ENCODE results near the gene CLINT1.
A peak's percentile ranks its signal among the peaks of the same experiment; 100 is the strongest.
"Not testable (repeated sequence)": the region's sequence is repeated elsewhere in the genome, so short reads cannot be mapped to it uniquely, and the experiment has no call there.

The CLINT1 gene

DNA sequence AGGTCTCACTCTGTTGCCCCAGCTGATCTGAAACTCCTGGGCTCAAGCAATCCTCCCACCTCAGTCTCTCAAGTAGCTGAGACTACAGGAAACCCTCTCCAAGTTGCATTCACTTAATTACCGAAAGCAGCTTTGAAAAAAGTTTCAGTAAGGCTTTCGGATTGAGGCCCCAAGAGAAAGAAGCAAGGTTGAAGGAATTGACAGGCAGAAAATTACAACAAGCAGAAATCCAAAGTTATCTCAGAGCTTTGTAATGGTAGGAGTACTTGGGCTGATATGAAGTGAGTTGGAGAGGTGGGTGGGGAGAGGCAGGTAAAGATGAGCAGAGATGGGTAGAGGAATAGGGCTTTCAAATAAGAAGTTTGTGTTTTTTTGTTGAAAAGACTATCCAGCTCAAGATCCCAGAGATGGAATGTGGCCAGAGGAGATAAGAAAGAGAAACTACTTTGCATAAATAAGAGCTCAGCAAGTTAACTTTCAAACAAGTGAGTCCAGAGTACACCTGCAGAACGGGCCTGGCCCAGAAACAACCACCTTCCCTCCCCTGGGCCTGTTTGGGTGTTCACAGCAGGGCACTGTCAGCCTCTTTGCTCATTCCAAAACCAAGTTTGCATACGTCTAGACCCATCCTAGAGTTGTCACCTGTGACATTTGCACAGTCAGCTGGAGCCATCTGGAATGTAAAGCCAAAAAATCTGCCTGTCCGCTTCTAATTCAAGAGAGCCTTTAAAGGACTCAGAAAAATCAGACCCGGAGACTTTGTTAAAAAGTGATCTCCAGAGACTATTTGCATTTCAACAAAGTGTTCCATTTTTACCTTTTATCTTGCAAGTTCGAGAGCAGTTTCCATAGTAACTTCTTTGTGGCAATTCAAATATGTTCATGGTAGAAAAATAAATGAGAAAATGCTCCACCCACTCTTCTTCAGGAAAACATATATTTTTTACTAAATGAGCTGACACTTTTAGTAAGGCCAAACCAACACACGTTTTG, 2.2 kb upstream of the CLINT1 start:
- DNase-seq, result peak; percentile 85

DNA sequence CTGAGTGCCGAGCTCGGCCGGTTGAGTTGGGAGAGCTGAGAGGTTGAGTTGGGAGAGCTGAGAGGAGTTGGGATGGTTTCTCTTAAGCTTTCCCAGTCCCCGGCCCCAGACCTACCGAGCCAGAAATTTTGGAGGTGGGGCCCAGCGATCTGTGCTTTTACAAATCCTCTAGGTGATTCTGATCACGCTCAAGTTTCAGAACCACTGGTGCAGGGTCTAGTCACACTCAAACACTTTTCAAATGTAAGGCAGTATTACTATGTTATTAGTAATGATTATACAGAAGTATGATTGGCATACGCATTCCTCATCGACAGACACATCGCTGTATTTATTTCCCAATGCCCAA, 256 bp upstream of the CLINT1 start:
- DNase-seq, result no peak

DNA sequence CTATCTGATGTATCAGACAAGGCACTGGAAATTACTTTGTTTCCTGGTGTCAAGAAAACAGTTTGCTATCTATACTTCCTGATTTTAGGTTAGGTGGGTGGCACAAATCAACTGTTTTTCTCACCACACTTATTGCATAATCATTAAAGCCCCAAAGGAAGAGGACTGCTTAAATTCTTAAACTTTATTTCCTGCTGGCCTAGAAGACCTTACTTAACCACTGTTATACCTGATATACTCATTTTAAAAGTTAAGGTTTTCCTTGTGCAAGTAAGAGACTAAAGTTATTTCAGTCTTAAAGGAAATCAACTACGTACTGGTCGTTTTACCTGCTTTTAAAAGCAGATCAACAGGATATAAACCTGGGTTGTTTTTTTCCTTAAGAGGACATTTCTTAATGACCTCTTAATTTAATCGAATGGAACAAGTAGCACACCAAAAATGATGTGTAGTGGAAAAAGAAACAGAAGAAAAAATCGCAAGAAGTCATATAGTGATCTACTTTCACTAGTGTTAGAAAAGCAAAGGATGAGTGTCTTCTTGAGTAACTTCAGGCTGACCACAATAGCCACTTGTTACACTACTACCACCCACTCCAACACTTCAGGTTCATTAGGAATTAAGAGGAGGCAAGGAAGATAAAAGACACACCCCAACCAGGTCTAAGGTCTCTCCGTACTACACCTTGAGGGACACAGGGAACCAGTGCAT, 974 bp downstream of the CLINT1 start:
- DNase-seq, result peak; percentile 70

DNA sequence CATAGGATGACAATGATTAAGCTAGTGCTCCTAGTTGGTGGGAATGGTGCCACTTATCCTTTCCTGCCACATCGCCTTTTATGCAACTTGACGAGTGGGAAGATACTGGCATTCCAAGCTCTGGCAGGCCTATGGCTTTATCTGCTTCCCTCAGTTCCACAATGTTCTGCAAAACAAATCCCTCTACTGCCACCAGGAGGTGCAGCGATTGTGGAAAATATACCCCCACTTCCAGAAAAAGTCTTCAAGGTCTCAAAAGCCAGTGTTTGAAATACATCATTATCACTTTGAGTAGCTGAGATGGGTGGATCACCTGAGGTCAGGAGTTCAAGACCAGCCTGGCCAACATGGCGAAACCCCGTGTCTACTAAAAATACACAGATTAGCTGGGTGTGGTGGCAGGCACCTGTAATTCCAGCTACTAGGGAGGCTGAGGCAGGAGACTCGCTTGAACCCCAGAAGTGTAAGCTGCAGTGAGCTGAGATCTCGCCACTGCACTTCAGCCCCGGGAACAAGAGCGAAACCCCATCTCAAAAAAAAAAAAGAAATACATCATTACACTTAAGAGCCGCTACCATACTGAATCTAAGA, 3.4 kb downstream of the CLINT1 start:
- peak; percentile 26 for DNase-seq

DNA sequence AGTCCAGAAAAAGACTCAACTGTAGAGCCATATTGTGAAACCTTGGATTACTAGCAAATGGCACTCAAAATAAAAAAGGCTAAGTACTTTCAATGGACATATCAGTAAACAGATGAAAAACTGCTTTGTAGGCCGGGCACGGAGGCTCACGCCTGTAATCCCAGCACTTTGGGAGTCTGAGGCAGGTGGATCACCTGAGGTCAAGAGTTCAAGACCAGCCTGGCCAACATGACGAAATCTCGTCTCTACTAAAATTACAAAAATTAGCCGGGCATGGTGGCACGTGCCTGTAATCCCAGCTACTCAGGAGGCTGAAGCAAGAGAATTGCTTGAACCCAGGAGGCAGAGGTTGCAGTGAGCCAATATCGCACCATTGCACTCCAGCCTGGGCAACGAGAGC, 5.6 kb downstream of the CLINT1 start:
- not testable (repeated sequence) for DNase-seq

DNA sequence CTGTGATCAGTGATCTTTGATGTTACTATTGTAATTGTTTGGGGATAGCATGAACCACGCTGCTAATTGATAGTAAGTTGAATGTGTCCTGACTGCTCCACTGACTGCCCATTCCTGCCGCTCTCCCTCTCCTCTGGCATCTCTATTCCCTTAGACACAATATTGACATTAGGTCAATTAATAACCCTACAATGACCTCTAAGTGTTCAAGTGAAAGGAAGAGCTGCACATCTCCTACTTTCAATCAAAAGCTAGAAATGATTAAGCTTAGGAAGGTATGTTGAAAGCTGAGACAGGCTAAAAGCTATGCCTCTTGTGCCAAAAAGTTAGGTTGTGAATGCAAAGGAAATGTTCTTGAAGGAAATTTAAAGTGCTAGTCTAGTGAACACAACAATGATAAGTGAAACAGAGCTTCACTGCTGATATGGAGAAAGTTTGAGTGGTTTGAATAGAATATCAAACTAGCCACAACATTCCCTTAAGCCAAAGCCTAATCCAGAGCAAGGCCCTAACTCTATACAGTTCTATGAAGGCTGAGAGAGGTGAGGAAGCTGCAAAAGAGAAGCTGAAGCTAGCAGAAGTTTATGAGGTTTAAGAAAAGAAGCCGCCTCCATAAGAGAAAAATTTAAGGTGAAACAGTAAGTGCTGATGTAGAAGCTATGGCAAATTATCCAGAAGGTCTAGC, 12.9 kb downstream of the CLINT1 start:
- DNase-seq, result no peak

DNA sequence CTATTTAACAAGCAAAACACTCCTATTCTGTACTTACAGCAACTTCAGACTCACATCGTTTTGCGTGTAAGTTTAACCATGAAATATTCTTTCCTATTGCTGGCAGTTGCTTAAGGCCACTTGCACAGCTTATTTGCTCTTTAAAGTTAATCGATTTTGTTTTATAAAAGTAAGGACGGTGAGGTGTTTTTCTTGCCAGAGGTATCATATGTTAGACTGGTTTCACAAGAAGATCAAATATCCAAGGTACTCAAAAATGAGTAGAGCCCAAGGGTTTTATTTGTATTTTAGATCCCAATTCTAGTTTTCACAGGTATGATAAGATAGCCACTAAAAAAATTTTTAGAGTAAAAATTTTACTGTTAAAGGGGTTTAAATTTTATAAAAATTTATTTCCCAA, 16.2 kb downstream of the CLINT1 start:
- no peak for DNase-seq

DNA sequence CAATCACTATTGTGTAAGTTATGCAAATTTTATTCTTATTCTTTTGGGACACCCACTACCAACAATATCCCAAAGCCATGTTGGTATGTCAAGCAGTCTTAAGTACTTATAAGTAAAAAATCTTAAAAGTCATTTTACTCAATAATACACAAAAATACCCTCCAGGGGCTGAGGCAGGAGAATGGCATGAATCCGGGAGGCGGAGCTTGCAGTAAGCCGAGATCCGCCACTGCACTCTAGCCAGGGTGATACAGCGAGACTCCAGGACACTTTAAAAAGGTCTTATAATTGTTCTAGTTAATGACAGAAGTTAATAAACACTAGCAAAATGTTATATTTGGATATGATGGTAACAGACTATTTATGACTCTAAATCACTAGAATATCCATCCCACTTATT, 16.8 kb downstream of the CLINT1 start:
- no peak for DNase-seq

DNA sequence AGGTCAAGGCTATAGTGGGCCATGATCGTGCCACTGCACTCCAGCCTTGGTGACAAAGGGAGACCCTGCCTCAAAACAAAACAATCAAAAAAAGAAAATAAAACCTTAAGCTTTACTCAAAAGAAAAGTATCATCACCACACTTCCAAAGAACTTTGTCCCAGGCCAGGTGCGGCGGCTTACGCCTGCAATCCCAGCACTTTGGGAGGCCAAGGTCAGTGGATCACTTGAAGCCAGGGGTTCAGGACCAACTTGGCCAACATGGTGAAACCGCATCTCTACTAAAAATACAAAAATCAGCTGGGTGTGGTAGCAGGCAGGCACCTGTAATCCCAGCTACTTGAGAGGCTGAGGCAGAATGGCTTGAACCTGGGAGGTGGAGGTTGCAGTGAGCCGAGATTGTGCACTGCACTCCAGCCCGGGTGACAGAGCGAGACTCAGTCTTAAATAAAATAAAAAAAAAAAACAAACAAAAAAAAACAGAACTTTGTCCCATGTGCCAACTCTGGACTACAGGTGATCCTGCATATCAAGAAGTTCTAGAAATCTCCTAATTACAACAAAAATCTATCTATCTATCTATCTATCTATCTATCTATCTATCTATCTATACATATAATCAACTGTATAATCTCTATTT, 19.7 kb downstream of the CLINT1 start:
- DNase-seq, result no peak

DNA sequence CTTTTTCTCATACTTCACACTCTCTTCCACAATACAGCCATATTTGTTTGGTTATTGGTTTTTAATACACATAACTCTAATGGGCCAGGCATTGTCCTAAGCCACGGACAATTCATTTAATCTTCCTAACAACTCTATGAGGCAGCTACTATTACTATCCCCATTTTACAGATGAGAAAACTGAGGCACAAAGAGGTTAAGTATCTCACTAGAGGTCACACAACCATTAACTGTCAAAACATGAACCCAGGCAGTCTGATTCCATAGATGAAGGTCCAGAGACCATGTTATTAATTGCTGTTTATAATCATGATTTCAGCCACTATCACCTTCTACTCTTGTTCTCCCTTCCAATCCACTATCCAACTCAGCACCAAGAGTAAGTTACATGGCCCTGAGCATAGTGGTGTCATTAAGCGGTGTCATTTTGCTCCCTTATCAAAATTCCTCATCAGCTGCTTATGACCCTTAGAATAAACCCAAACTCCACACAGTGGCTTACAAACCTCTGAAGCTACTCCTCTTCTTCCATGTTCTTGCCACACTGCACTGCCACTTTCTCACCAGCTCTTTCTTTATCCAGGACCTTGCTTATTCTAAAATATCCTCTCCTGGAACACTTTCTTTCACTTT, 22.7 kb downstream of the CLINT1 start:
- no peak for DNase-seq

DNA sequence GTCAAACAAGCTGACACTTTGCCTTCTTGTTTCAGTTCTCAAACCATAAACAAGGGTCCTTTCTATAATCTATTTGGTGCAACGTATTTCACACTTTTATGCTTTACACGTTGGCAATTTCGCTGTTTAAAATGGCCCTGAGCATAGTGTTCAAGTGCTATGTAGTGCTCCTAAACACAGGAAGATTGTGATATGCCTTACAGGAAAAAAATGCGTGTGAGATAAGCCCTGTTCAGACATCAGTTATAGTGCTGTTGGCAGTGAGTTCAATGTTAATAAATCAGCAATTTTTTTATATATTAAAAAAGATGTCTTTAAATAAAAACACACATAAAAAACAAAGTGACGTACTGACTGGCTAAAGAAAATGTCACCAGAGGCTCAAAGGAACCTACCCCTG, 23.9 kb downstream of the CLINT1 start:
- no peak for DNase-seq

DNA sequence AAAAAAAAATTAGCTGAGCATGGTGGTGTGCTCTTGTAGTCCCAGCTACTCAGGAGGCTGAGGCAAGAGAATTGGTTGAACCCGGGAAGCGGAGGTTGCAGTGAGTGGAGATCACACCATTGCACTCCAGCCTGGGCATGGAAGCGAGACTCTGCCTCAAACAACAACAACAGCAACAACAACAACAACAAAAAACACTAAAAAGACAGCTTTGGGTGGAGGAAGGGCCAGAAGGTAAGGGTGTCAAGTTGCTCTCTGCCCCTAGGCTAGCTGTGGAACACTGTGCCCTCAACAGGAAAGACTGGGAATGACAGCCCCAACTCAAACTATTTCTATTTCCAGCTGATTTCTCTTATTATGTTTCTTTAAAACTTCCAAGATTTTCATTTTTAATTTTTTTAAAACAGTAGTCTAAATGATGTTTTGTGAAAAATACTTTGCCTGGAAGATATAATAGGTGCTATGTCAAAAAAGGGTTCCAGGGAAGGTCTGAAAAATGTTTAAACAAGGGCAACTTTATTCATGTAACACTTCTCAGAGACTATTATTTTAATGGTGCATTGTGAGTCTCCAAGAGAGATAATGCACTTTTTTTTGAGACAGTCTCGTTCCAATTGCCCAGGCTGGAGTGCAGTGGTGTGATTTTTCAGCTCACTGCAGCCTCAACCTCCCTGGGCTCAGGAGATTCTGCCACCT, 29.9 kb downstream of the CLINT1 start:
- no peak for DNase-seq

DNA sequence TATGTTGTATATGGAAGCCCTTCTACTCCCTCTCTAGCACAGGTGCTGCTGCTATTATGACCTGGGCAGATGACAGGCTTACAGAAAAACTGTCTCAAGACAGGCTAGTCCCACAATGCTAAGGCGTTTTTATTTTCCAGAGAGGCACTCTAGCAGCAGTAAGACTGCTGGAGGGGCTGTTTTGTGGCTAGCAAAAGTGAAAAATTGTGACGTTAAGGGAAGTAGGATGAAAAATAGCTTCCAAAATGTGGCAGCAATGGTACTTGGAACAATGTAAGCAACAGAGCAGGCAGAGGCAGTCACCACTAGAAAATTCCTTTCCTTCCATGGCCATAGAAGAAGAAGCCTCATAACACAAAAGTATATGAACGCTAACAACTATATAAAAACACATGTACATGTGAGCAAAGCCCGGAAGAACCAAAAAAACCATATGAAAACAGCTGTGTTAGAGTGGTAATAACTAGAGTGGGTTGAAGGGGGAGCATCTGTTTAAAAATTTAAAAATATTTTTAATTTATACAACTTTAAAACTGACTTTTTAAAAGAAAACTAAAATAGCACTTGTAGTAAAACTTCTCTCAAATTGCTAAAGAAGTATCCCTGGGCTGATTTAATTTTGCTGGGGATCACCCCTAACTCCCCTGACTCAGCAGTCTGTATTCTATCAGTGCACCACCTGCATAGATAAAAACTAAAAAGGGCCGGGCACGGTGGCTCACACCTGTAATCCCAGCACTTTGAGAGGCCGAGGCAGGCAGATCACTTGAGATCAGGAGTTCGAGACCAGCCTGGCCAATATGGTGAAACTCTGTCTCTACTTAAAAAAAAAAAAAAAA, 30.6 kb downstream of the CLINT1 start:
- DNase-seq, result no peak

DNA sequence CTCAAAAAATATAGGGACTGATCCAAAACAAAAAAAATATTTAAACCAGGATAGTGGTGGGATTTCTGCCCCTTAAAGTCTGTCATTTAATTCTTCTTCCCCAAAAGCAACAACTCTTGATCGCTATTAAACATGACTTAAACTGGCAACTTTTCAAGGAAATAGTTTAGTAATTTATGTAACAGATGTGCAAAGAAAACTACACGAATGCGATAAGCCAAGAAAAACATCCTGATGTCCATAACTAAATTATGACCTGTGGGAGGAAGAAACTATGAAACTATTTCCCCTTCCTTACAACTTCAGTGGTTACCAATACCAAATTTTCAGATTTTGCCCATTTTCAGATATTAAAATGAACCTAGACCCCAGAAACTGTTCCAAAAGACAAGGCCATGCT, 31.5 kb downstream of the CLINT1 start:
- no peak for DNase-seq

DNA sequence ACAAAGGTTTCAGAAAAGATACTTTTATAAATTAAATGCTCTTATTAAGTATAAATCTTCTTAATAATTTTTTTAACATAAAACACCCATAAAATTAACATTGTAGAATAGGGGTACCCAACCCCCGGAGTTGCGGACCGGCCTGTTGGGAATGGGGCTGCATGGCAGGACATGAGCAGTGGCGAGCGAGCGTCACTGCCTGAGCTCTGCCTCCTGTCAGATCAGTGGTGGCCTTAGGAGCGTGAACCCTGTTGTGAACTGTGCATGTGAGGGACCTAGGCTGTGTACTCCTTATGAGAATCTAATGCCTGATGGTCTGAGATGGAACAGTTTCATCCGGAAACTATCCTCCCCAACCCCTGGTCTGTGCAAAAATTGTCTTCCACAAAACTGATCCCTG, 35.3 kb downstream of the CLINT1 start:
- DNase-seq, result no peak

DNA sequence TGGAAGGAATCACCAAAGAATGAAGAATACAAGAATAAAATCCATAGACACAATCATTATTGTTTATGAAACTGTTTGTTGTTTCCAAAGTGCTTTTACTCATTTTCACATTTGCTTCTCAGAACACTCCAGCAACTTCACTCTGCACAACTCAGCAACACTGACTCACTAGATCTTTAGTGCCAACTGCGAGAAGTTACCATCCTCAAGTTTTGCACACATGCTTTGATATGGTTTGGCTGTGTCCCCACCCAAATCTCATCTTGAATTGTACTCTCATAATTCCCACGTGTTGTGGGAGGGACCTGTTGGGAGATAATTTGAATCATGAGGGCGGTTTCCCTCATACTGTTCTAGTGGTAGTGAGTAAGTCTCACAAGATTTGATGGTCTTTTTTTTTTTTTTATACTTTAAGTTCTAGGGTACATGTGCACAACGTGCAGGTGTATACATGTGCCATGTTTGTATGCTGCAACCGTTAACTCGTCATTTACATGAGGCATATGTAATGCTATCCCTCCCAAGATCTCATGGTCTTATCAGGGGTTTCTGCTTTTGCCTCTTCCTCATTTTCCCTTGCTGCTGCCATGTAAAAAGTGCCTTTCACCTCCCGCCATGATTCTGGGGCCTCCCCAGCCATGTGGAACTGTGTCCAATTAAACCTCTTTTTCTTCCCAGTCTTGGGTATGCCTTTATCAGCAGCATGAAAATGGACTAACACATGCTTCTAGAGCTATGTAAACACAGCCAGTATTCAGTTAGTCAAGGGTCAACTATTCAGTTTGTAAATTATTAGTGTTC, 36.9 kb downstream of the CLINT1 start:
- DNase-seq, result peak; percentile 12

DNA sequence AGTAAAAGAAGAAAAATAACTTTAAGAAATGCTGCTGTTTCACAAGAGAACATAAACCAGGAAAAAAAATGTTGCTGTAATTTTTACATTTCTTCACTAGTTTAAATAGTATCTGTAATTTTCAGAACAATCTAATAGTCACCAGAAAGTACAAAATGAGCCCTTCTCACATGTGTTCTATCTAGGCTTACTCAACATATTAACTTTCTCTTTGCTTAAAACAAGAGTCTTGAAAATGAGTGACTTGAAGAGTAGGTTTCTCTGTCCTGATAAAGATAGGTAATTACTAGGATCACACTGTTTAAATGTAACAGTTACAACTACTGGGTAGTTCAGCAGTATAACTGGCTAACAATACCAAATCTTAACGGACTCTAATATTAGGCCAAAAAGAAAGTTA, 37.5 kb downstream of the CLINT1 start:
- DNase-seq, result no peak

DNA sequence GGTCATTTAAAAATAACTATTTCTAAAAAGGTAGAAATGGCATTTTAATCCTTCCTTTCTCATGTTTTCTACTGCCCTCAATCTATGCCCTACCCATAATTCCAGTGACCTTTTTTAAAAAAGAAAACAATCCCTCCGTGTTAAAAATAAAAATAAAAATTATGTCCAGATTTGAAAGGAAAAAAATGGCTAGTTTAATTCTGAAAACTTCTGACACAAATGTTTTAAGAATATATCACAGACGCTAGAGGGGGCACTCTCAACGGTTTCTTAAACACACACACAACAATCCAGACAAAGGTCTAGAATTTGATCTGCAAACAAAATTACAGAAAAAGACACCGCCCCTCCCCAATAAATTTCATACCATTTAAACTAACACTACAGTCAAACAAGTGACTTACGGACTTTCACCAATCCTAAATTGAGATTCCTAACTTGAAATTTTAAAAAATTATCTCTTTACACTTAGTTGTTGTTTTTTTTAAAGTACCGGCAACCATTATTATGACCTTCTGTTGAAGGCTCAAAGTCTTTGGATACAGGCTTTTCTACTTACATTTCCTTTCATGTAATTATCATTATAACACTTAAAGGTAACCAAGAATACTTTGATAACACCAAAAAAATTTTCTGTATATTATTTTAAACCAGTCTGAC, 38.2 kb downstream of the CLINT1 start:
- DNase-seq, result peak; percentile 50

DNA sequence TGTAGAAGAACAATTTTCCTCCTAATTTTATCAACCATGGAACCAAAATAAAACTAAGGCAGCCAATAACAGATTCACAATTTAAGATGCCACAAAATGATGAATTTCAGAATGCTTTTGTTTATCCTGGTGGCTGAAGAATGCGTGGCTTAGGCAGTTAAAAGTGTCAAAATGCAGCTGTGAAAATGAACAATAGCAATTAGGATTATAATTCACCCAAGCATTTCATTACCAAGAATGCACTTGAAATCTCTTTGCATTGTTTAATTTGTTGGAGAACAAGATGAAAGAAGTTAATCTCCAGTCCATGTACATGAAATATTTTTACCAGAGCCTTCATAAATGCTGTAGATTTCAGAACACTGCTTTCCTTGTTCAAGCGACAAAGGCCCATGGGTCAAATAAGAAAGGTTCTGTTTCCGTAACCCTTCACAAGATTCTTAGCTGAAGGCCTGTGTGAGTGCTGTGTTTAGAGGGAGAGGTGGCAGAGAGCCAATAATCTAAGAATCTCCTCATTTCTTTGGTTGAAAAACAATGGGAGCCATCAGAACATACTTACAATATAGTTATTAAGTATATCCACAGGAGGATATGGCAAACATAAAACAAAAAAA, 39.3 kb downstream of the CLINT1 start:
- DNase-seq, result no peak
